MM.1S (cell line): ENCODE results near the gene PON1.

Experiments used
- DNase-seq: peaks from one replicate; pipeline ENCODE4 v3.0.0-alpha.2; 2015
- H2AFZ ChIP-seq: fragments of 300-600 bp; sonication (generic); 2 replicates; pipeline ENCODE4 v1.6.0; 2016; ENCODE audit warnings: antibody characterized with exemption, low read length
- H3F3A ChIP-seq: fragments of 300-600 bp; sonication (generic); 2 replicates; pipeline ENCODE4 v1.6.1; 2016; ENCODE audit warnings: mild to moderate bottlenecking, antibody characterized with exemption, low read length, moderate library complexity, mixed read lengths; ENCODE audit not compliant: insufficient read depth
- H3K27ac ChIP-seq: fragments of 300-600 bp; sonication (generic); 2 replicates; pipeline ENCODE4 v1.5.1; 2016; ENCODE audit warnings: mild to moderate bottlenecking, low read length
- H3K27me3 ChIP-seq: fragments of 300-600 bp; sonication (generic); replicated peaks from 2 replicates; pipeline ENCODE4 v1.6.0; 2016; ENCODE audit warnings: low read length; ENCODE audit not compliant: insufficient read depth
- H3K36me3 ChIP-seq: fragments of 300-600 bp; sonication (generic); replicated peaks from 2 replicates; pipeline ENCODE4 v1.6.1; 2016; ENCODE audit warnings: mild to moderate bottlenecking, low read length, mixed read lengths; ENCODE audit not compliant: insufficient read depth
- H3K4me1 ChIP-seq: fragments of 300-600 bp; sonication (generic); 2 replicates; pipeline ENCODE4 v1.6.1; 2016; ENCODE audit warnings: low read length, mixed read lengths
- H3K4me2 ChIP-seq: fragments of 300-600 bp; sonication (generic); 2 replicates; pipeline ENCODE4 v1.6.0; 2016; ENCODE audit warnings: low read depth, low read length
- H3K4me3 ChIP-seq: fragments of 300-600 bp; sonication (generic); 2 replicates; pipeline ENCODE4 v1.5.1; 2016; ENCODE audit warnings: low read length, mixed read lengths
- H3K79me2 ChIP-seq: fragments of 300-600 bp; sonication (generic); 2 replicates; pipeline ENCODE4 v1.6.1; 2016; ENCODE audit warnings: mixed run types, low read length, mixed read lengths
- H3K9ac ChIP-seq: fragments of 300-600 bp; sonication (generic); 2 replicates; pipeline ENCODE4 v1.6.1; 2016; ENCODE audit warnings: low read length, mixed read lengths
- H3K9me2 ChIP-seq: fragments of 300-600 bp; sonication (generic); replicated peaks from 2 replicates; pipeline ENCODE4 v1.6.1; 2016; ENCODE audit warnings: mild to moderate bottlenecking, low read length, mixed read lengths; ENCODE audit not compliant: insufficient read depth
- H3K9me3 ChIP-seq: fragments of 300-600 bp; sonication (generic); replicated peaks from 2 replicates; pipeline ENCODE4 v1.6.1; 2016; ENCODE audit warnings: mild to moderate bottlenecking, low read length, mixed read lengths; ENCODE audit not compliant: insufficient read depth
- H4K20me1 ChIP-seq: fragments of 300-600 bp; sonication (generic); 2 replicates; pipeline ENCODE4 v1.6.1; 2016; ENCODE audit warnings: mild to moderate bottlenecking, low read length, moderate library complexity, mixed read lengths; ENCODE audit not compliant: insufficient read depth
- CTCF ChIP-seq: fragments of 300-600 bp; sonication (generic); IDR thresholded peaks from 2 replicates; pipeline ENCODE4 v1.5.1; 2016; ENCODE audit warnings: antibody characterized with exemption, low read length, mixed read lengths
- EZH2 ChIP-seq: fragments of 300-600 bp; sonication (generic); optimal IDR thresholded peaks from 2 replicates; pipeline ENCODE3; 2017; ENCODE audit warnings: low read depth, mild to moderate bottlenecking, antibody characterized with exemption, low read length, mixed read lengths
- EZH2phosphoT487 ChIP-seq: fragments of 300-600 bp; sonication (generic); IDR thresholded peaks from 2 replicates; pipeline ENCODE4 v1.6.1; 2018; ENCODE audit warnings: antibody characterized with exemption, low read length

The PON1 gene

GRCh38 chr7:95335093-95335492 lies 10.8 kb upstream of the PON1 start:
- Histone ChIP-seq H2AFZ (no peak overlapping the region), H3K36me3 (no peaks in the 10 kb centered on the region), H3F3A (no peaks in the 10 kb centered on the region), H3K9ac (no peak overlapping the region), H3K9me2 (no peaks in the 10 kb centered on the region), H3K27ac (no peak overlapping the region), H3K27me3 (peaks cover 12% of the 10 kb centered on the region), H3K4me1 (peaks cover 9% of the 10 kb centered on the region), H3K4me2 (no peak overlapping the region), H3K79me2 (no peaks in the 10 kb centered on the region), H3K4me3 (no peak overlapping the region), H3K9me3 (no peaks in the 10 kb centered on the region), H4K20me1 (no peaks in the 10 kb centered on the region)
- DNase-seq: no peak
- no peak for TF ChIP-seq EZH2
- no peak for TF ChIP-seq CTCF
- no peak for TF ChIP-seq EZH2phosphoT487

DNA sequence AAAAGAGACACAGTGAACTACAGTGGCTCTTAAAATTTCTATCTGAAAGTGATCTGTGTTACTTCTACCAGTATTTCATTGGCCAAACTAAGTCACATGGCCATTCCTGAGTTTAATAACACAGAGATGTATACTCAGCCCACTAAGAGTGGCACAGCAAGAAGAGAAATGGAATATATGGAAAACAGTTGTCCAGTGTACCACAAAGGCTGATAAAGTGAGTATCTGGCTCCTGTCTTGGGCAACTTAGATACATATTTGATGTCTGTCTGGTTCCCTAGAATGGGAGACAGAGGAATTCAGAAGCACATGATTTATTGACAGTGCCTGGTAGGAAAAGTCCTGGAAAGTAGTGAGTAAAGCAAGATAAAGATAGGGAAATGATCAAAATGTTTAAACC lies 10.1 kb upstream of the PON1 start:
- H3K36me3 ChIP-seq: no peaks in the 10 kb centered on the region
- no peaks in the 10 kb centered on the region for H3K9me3 ChIP-seq
- H2AFZ ChIP-seq: no peak overlapping the region
- H3K27ac ChIP-seq: no peak overlapping the region
- H3F3A ChIP-seq: no peaks in the 10 kb centered on the region
- no peaks in the 10 kb centered on the region for H3K9me2 ChIP-seq
- DNase-seq: no peak
- peaks cover 17% of the 10 kb centered on the region for H3K27me3 ChIP-seq
- TF ChIP-seq CTCF: no peak
- TF ChIP-seq EZH2: no peak
- TF ChIP-seq EZH2phosphoT487: no peak
- H3K9ac ChIP-seq: no peak overlapping the region
- no peaks in the 10 kb centered on the region for H3K79me2 ChIP-seq
- H3K4me1 ChIP-seq: peaks cover 11% of the 10 kb centered on the region
- no peak overlapping the region for H3K4me2 ChIP-seq
- no peak overlapping the region for H3K4me3 ChIP-seq
- H4K20me1 ChIP-seq: no peaks in the 10 kb centered on the region

DNA sequence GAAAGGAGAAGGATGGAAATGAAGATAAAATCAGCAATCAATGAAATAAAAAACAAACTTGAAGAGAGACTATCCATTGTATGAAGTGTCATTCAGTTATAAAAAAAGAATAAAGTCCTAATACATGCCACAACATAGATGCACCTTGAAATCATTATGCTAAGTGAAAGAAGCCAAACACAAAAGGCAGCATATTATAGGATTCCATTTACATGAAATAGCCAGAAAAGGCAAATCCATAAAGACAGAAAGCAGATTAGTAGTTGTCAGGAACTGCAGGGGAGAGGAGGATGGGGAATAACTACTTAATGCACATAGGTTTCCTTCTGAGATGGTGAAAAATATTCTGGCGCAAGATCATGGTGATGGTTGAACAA lies 6.6 kb upstream of the PON1 start:
- Histone ChIP-seq H3K27me3 (peaks cover 23% of the 10 kb centered on the region), H3K9ac (no peak overlapping the region), H2AFZ (no peak overlapping the region), H4K20me1 (no peaks in the 10 kb centered on the region), H3K36me3 (no peaks in the 10 kb centered on the region), H3K9me3 (no peaks in the 10 kb centered on the region), H3K79me2 (no peaks in the 10 kb centered on the region), H3K27ac (no peak overlapping the region), H3K4me2 (peak overlapping the region; percentile 40), H3K9me2 (no peaks in the 10 kb centered on the region), H3K4me3 (no peak overlapping the region), H3F3A (no peaks in the 10 kb centered on the region), H3K4me1 (peaks cover 11% of the 10 kb centered on the region)
- no peak for TF ChIP-seq EZH2phosphoT487
- no peak for TF ChIP-seq EZH2
- no peak for TF ChIP-seq CTCF
- DNase-seq: no peak
